Measurements from ENCODE around the gene FOXD4L5. TPM values are rescaled to one million over a fixed set of nuclear protein-coding genes. Genes with fewer than 3 reads are reported as not detected.
"Not testable (repeated sequence)": the region's sequence is repeated elsewhere in the genome, so short reads cannot be mapped to it uniquely, and the experiment has no call there.

The FOXD4L5 gene
- total RNA-seq (under 1 TPM in 1 of 2 donors, not detected in 1; 0.42 TPM), polyA plus RNA-seq (not detected)

DNA sequence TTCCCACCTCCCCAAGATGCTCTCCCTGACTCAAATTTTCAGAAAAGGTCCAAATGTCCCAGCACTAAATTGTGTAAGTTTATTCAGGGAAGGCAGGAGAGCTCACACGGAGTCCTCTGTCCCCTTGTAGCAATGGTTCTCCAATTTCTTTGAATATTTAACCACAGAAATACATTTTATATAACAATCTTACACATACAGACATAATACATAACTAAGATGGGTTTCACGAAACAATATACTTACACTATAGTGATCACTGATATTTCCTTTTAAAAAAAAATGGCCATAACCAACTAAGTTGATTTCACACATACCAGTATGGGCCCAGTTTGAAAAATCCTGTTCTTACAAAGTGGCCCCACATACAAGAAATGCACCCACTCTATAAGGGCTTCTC, at the start of gene FOXD4L5:
Gene FOXD4L5, minus strand, starts transcription at position 101 of the 400 bp plus-strand sequence. CDS start 832 bp downstream, outside the sequence.
- WGBS: 83% methylated on average over 1 of the region's 2 CpGs
- not testable (repeated sequence) for H3K9me3 ChIP-seq (ENCODE audit: control insufficient read depth in 4 of 4, low read length in 3 of 4); H3K9ac ChIP-seq (ENCODE audit: low read depth in 1 of 2, low read length in 2 of 2); H3K4me1 ChIP-seq (ENCODE audit: control insufficient read depth in 4 of 4, insufficient read depth in 4 of 4, low read length in 3 of 4); H3K27ac ChIP-seq (ENCODE audit: low read depth in 1 of 2, low read length in 2 of 2); DNase-seq (ENCODE audit: low spot score); H3K36me3 ChIP-seq (ENCODE audit: control insufficient read depth in 4 of 4, insufficient read depth in 3 of 4, low read depth in 1 of 4, low read length in 3 of 4); H3K4me3 ChIP-seq (ENCODE audit: low read depth in 1 of 3, low read length in 3 of 3); H3K27me3 ChIP-seq (ENCODE audit: control insufficient read depth in 4 of 4, insufficient read depth in 4 of 4, low read length in 3 of 4)

DNA sequence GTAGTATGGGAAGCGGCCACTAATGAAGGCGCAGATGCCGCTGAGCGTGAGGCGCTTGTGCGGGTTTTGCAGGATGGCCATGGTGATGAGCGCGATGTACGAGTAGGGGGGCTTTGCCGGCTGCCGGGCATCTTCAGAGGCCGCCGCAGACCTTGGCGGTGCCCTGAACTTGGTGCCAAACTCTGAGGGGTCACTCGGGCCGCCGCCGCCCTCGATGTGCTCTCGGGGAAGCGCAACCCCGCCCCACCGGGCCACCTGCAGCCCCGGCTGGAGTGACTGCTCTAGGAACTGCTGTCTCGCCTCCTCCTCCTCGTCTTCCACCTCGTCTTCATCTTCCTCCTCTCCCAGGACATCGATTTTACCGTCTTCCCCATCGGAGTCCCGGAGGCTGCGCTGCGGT, 1.1 kb downstream of the FOXD4L5 start:
- H3K9ac ChIP-seq (ENCODE audit: low read depth in 1 of 2, low read length in 2 of 2); H3K27me3 ChIP-seq (ENCODE audit: control insufficient read depth in 4 of 4, insufficient read depth in 4 of 4, low read length in 3 of 4); DNase-seq (ENCODE audit: low spot score); H3K9me3 ChIP-seq (ENCODE audit: control insufficient read depth in 4 of 4, low read length in 3 of 4); H3K4me3 ChIP-seq (ENCODE audit: low read depth in 1 of 3, low read length in 3 of 3); H3K36me3 ChIP-seq (ENCODE audit: control insufficient read depth in 4 of 4, insufficient read depth in 3 of 4, low read depth in 1 of 4, low read length in 3 of 4); H3K27ac ChIP-seq (ENCODE audit: low read depth in 1 of 2, low read length in 2 of 2); H3K4me1 ChIP-seq (ENCODE audit: control insufficient read depth in 4 of 4, insufficient read depth in 4 of 4, low read length in 3 of 4): not testable (repeated sequence)
- WGBS: 15% methylated on average over 12 of the region's 33 CpGs

DNA sequence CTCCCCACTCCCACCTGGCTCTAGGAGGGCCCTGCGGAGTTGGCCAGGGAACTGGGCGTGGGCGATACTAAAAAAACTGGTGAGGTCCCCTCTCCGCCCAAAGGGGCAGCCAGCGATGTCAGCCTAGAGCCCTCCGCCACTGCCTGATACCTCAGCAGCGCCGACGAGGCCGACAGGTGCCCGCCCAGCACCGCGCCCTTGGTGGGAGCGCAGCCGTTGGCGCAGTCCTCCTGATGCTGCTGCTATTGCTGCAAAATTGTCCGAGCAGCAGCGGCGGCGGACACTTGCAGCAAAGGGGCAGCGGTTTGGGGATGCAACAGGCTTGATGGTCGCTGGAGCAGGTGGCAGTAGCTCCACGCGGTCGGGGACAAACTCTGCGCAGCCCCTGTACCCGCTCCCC, 2.0 kb downstream of the FOXD4L5 start:
- H3K27ac ChIP-seq (ENCODE audit: low read depth in 1 of 2, low read length in 2 of 2); H3K36me3 ChIP-seq (ENCODE audit: control insufficient read depth in 4 of 4, insufficient read depth in 3 of 4, low read depth in 1 of 4, low read length in 3 of 4); H3K27me3 ChIP-seq (ENCODE audit: control insufficient read depth in 4 of 4, insufficient read depth in 4 of 4, low read length in 3 of 4); H3K9ac ChIP-seq (ENCODE audit: low read depth in 1 of 2, low read length in 2 of 2); DNase-seq (ENCODE audit: low spot score); H3K4me3 ChIP-seq (ENCODE audit: low read depth in 1 of 3, low read length in 3 of 3); H3K4me1 ChIP-seq (ENCODE audit: control insufficient read depth in 4 of 4, insufficient read depth in 4 of 4, low read length in 3 of 4); H3K9me3 ChIP-seq (ENCODE audit: control insufficient read depth in 4 of 4, low read length in 3 of 4): not testable (repeated sequence)
- no CpG with 5 or more reads among the region's 27 CpGs for WGBS

Small RNAs within 50 kb of the gene (small RNA-seq; reads per million reads assigned to genes)
- gene IGKV1OR9-1: not detected

Data from liver (tissue), 10 donors.